Heart left ventricle (tissue), 16 donors: Measurements from ENCODE around the gene SHF. TPM values are rescaled to one million over a fixed set of nuclear protein-coding genes. Genes with fewer than 3 reads are reported as not detected.

ENCODE experiments used
- ATAC-seq, 4 donors: fragments of 200-7000 bp; cut with Tn5 transposase; one replicate each; pipeline ENCODE4 v1.9.1; 2020 to 2022; ENCODE audit warnings: moderate library complexity in 4 of 4, mild to moderate bottlenecking in 3 of 4, moderate number of reproducible peaks in 1 of 4
- DNase-seq, 5 donors: peaks; one replicate each; pipeline ENCODE4 v3.0.0-alpha.2; 2020
- H3K27ac ChIP-seq, 12 donors: fragments of 200-600 bp; sonication (generic) in 4 of 12; one replicate each; pipeline versions ENCODE4 v1.5.0 to v1.8.0; 2016 to 2022; ENCODE audit warnings: mild to moderate bottlenecking in 2 of 12
- H3K27me3 ChIP-seq, 9 donors: fragments of 200-600 bp; sonication (generic) in 2 of 9; one replicate each; pipeline versions ENCODE4 v1.5.1 to v1.8.0; 2016 to 2022; ENCODE audit warnings: mild to moderate bottlenecking in 3 of 9
- H3K36me3 ChIP-seq, 9 donors: fragments of 200-600 bp; sonication (generic) in 2 of 9; one replicate each; pipeline versions ENCODE4 v1.5.0 to v1.8.0; 2018 to 2022; ENCODE audit warnings: mild to moderate bottlenecking in 2 of 9
- H3K4me1 ChIP-seq, 12 donors: fragments of 200-600 bp; sonication (generic) in 4 of 12; one replicate each; pipeline versions ENCODE4 v1.5.0 to v1.8.0; 2016 to 2022; ENCODE audit warnings: mild to moderate bottlenecking in 3 of 12
- H3K4me3 ChIP-seq, 12 donors: fragments of 200-600 bp; sonication (generic) in 4 of 12; one replicate each; pipeline versions ENCODE4 v1.5.0 to v1.8.0; 2017 to 2022; ENCODE audit warnings: mild to moderate bottlenecking in 9 of 12, moderate library complexity in 4 of 12
- H3K9me3 ChIP-seq, 12 donors: fragments of 200-600 bp; sonication (generic) in 4 of 12; one replicate each; pipeline versions ENCODE4 v1.5.0 to v1.8.0; 2016 to 2022; ENCODE audit warnings: mild to moderate bottlenecking in 1 of 12
- POLR2A ChIP-seq, 2 donors: fragments of 450-650 bp; IDR thresholded peaks; one replicate each; pipeline ENCODE4 v1.6.1; 2017; ENCODE audit warnings: antibody characterized with exemption in 2 of 2, mild to moderate bottlenecking in 2 of 2, moderate library complexity in 2 of 2
- WGBS, 4 donors: extraction: QIAGEN DNeasy Blood & Tissue Kit in 2 of 4; methylation state at CpG; one replicate each; pipeline versions ENCODE4 v1.1.5 to v1.1.7; 2013 to 2018; 5-methylcytosine and 5-hydroxymethylcytosine counted together
- intact Hi-C, 10 donors: fragments of 100-400 bp; cut with DNase I; formaldehyde crosslinking; loops; one replicate each; pipeline versions ENCODE4 v1.11.1 to v1.14.2; 2022
- polyA plus RNA-seq, 2 donors: library from polyadenylated mRNA; stranded (reverse); fragments of 200-250 nt; gene quantifications; one replicate each; pipeline ENCODE4 v1.2.3, GENCODE V29; 2013
- total RNA-seq, 9 donors: library from RNA; depleted of rRNA in 2 of 9; stranded (reverse); fragments of >200 nt in 2 of 9; fragmentation: NEBNext Ultra II Directional in 3 of 9; extraction: Animal tissue kit (Norgen Biotek cat#: 25700) in 3 of 9; gene quantifications; one replicate each; pipeline versions ENCODE4 v1.1.0 to v1.2.4, GENCODE V29; 2016 to 2023
- TF ChIP-seq, protein P1 (sequence below), 12 donors: fragments of 200-600 bp; sonication (generic) in 4 of 12; IDR thresholded peaks; one replicate each; pipeline versions ENCODE4 v1.5.0 to v1.8.0; 2018 to 2022; ENCODE audit warnings: antibody characterized with exemption in 12 of 12, mild to moderate bottlenecking in 5 of 12
- donor health status: ischemic (EF 13 %, LVEDD 7.1; RV severe dilation, severe dysfunction).
- donor health status: healthy with polysubstance abuse.
- donor health status: DM: no; HTN: yes; CAD: no.
- donor health status: DM: no; HTN: no; CAD: no.
- donor health status: ischemic (EF 25% LVEDD 6.9; RV normal size, moderate dysfunction).
- donor health status: ischemic (EF 25% LVEDD 5.7; RV mildly dilated, moderate dysfunction).
- donor health status: healthy.
- donor health status: DM: yes; HTN: yes; CAD: no.
- donor health status: ischemic (EF 35%, LVEDD 5.7; RV mildly dilated, moderate dysfunction).
- donor health status: nonischemic (EF 11% LVEDD 7.7; RV severe dilation, severe dysfunction).
- donor health status: DM: yes; HTN: yes; CAD: no.
- donor health status: PGD.
- donor health status: ischemic (EF 29% LVEDD 5.4; RV normal size, mild dysfunction).
- donor health status: nonischemic (EF 23%, LVEDD 6.1; RV moderate dilation, normal function).

SHF gene
- total and polyA plus RNA-seq, 11 donors: 1.9 to 7.9 (median 3.9) TPM

DNA sequence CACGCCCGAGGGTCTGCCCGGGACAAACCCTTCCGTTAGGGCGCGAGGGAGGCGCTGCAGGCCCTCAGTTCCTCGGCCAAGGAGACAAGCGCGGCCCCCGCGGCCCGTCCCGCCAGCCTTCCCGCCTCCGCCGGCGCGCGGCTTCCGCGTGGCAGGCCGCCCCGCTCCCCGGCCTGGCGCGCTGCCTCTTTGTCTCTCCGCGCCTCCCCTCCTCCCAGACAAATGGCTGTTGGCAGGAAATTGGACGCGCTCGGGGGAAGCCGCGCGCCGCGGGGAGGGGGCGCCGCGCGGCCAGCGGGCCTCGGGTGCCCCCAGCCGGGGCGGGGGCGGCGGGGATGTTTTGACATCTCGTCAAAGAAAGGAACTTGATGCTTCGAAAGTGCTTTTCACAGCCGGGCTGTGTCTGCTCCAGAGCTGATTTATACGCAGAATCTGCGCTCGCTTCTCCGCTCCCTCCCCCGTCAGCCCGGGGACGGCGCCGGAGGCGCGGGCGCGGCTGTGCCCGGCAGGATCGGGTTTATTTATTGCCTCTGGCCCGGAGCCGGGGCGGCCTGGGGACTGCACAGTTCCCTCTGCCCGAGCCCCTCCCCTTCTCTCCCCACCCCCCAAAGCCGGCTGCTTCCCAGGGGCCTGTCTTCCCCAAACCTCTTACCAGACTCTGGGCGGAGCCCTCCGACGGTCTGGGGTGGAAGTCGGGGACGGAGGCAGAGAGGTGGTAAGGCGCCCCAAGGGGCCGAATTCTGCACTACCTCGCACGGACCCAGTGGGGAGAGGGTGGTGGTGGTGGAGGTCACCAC is 20.7 kb downstream of the SHF start:
- peak overlapping the region; percentile 94 to 100 (median 99) for H3K27ac ChIP-seq
- intact Hi-C loops: loop anchor here in 9 of 10 donors (1.0 to 10.0 kb wide), 11 partner anchors 31 to 448 kb away; a partner anchor contains a TSS
- peaks cover 0 to 31% (median 14%) of the 10 kb centered on the region in 12 donors for H3K4me1 ChIP-seq
- peak in 1 of 2 donors; percentile 39 for TF ChIP-seq POLR2A (IDR thresholded peaks at IDR 0.05)
- TF ChIP-seq, protein P1, sequence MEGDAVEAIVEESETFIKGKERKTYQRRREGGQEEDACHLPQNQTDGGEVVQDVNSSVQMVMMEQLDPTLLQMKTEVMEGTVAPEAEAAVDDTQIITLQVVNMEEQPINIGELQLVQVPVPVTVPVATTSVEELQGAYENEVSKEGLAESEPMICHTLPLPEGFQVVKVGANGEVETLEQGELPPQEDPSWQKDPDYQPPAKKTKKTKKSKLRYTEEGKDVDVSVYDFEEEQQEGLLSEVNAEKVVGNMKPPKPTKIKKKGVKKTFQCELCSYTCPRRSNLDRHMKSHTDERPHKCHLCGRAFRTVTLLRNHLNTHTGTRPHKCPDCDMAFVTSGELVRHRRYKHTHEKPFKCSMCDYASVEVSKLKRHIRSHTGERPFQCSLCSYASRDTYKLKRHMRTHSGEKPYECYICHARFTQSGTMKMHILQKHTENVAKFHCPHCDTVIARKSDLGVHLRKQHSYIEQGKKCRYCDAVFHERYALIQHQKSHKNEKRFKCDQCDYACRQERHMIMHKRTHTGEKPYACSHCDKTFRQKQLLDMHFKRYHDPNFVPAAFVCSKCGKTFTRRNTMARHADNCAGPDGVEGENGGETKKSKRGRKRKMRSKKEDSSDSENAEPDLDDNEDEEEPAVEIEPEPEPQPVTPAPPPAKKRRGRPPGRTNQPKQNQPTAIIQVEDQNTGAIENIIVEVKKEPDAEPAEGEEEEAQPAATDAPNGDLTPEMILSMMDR (IDR thresholded peaks at IDR 0.05): peak; percentile 32 to 70 (median 58)
- H3K9me3 ChIP-seq: no peaks in the 10 kb centered on the region
- no peaks in the 10 kb centered on the region for H3K27me3 ChIP-seq
- WGBS, 4 donors: 0 to 1% (median 1%) methylated on average over 28 to 79 of the region's 79 CpGs
- H3K36me3 ChIP-seq: peaks cover 0 to 6% (median 0%) of the 10 kb centered on the region in 9 donors
- peak; percentile 85 to 93 (median 91) for DNase-seq
- peak overlapping the region; percentile 59 to 93 (median 76) for H3K4me3 ChIP-seq
- peak; percentile 67 to 87 (median 85) for ATAC-seq

DNA sequence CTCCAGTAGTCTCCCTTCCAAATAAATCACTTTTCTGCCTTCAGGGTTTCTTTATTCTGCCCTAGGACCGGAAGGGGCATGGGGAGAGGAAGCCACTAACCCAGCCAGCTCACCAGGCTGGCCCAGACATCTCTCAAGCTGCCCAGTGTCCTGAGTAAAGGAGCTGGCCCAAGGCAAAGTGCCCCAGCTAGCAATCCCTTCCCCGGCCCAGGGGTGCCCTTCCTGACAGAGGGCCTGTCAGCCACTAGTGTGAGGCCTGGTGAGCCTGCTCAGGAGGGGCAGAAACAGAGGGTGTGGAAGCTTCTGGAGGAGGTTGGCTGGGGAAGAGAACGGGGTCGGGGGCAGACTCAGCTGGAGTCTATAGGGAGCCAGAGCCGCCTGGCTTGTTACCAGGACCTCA is 22.2 kb downstream of the SHF start:
- 66 to 87% (median 75%) methylated on average over 5 of the region's 5 CpGs for WGBS, 4 donors
- no peak for TF ChIP-seq POLR2A (IDR thresholded peaks at IDR 0.05)
- TF ChIP-seq, protein P1 (IDR thresholded peaks at IDR 0.05): no peak
- Histone ChIP-seq H3K4me1 (peaks cover 0 to 31% (median 14%) of the 10 kb centered on the region in 12 donors), H3K27ac (peak overlapping the region in 4 of 12 donors; percentile 7 to 100 (median 96)), H3K27me3 (no peaks in the 10 kb centered on the region), H3K4me3 (no peak overlapping the region), H3K36me3 (no peaks in the 10 kb centered on the region), H3K9me3 (no peaks in the 10 kb centered on the region)
- intact Hi-C loops: loop anchor here in 6 of 10 donors (2.0 to 10.0 kb wide), 6 partner anchors 37 to 449 kb away; a partner anchor contains a TSS
- DNase-seq (no peak), ATAC-seq (no peak)

DNA sequence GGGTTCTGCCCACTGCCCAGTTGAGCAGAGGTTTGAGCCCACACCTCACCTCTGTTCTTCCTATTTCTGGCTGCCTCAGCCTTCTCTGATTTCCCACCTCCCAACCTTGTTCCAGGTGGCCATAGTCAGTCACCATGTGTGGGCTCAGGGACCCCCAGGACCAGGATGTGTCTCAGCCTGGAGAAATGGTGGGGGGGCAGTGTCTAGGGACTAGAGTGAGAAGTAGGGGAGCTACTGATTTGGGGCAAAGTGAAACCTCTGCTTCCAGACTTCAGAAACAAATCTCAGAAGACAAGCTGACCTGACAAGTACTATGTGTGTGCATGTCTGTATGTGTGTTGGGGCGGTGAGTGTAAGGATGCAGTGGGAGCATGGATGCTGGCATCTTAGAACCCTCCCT is 22.9 kb downstream of the SHF start:
- no peak overlapping the region for H3K4me3 ChIP-seq
- no peaks in the 10 kb centered on the region for H3K27me3 ChIP-seq
- TF ChIP-seq POLR2A (IDR thresholded peaks at IDR 0.05): no peak
- TF ChIP-seq, protein P1 (IDR thresholded peaks at IDR 0.05): no peak
- H3K9me3 ChIP-seq: no peaks in the 10 kb centered on the region
- H3K36me3 ChIP-seq: no peaks in the 10 kb centered on the region
- ATAC-seq (no peak), DNase-seq (no peak)
- H3K4me1 ChIP-seq: peaks cover 0 to 31% (median 14%) of the 10 kb centered on the region in 12 donors
- 92 to 100% (median 98%) methylated on average over 1 of the region's 1 CpG for WGBS, 4 donors
- H3K27ac ChIP-seq: no peak overlapping the region
- intact Hi-C loops: loop anchor here in 8 of 10 donors (2.0 to 10.0 kb wide), 9 partner anchors 37 to 450 kb away; a partner anchor contains a TSS

DNA sequence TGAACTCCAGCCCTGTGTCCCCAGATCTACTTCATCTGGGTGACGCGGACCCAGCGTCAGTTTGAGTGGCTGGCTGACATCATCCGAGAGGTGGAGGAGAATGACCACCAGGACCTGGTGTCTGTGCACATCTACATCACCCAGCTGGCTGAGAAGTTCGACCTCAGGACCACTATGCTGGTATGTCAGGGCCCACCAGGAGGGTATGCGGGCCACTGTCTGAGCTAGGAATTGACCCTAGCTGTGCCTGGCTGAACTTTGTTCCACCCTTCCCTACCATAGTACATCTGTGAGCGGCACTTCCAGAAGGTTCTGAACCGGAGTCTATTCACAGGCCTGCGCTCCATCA is 24.3 kb downstream of the SHF start:
- intact Hi-C loops: loop anchor here in 6 of 10 donors (1.0 to 10.0 kb wide), 9 partner anchors 115 to 451 kb away; a partner anchor contains a TSS
- no peak for DNase-seq
- Histone ChIP-seq H3K27me3 (no peaks in the 10 kb centered on the region), H3K9me3 (no peaks in the 10 kb centered on the region), H3K36me3 (no peaks in the 10 kb centered on the region), H3K4me3 (no peak overlapping the region), H3K4me1 (peaks cover 0 to 30% (median 14%) of the 10 kb centered on the region in 12 donors), H3K27ac (no peak overlapping the region)
- WGBS, 4 donors: 78 to 87% (median 83%) methylated on average over 9 of the region's 9 CpGs
- TF ChIP-seq, protein P1 (IDR thresholded peaks at IDR 0.05): no peak
- no peak for TF ChIP-seq POLR2A (IDR thresholded peaks at IDR 0.05)
- no peak for ATAC-seq
